VCaP (cell line): ENCODE results near the gene KRTAP9-1.

Experiments used
- H3K27ac ChIP-seq: fragments of 450-650 bp; 2 replicates; pipeline ENCODE4 v1.5.1; 2017
- CTCF ChIP-seq: fragments of 450-650 bp; conservative IDR thresholded peaks from 2 replicates; pipeline ENCODE4 v1.5.1; 2017; ENCODE audit warnings: mild to moderate bottlenecking, moderate library complexity

Gene KRTAP9-1

GRCh38 chr17:41171886-41172285, 17.8 kb upstream of the KRTAP9-1 start:
- TF ChIP-seq CTCF, result no peak
- no peak overlapping the region for H3K27ac ChIP-seq

GRCh38 chr17:41176744-41177387, 12.8 kb upstream of the KRTAP9-1 start:
- no peak overlapping the region for H3K27ac ChIP-seq
- TF ChIP-seq CTCF, result no peak

GRCh38 chr17:41177727-41178271, 11.9 kb upstream of the KRTAP9-1 start, which contains the start of gene KRTAP4-2:
Gene KRTAP4-2 (minus strand): TSS chr17:41178221. CDS start chr17:41178164, 57 bp downstream.
- TF ChIP-seq CTCF, result no peak
- no peak within 1 kb of the TSS for H3K27ac ChIP-seq

- H3K27ac ChIP-seq, result no peak overlapping the region
- TF ChIP-seq CTCF, result no peak
Observed at GRCh38 chr17:41178341-41178740, 11.3 kb upstream of the KRTAP9-1 start.

- H3K27ac ChIP-seq, result no peak overlapping the region
- no peak for TF ChIP-seq CTCF
Observed at GRCh38 chr17:41178843-41179616, 10.7 kb upstream of the KRTAP9-1 start.

- H3K27ac ChIP-seq, result no peak within 1 kb of the TSS
- no peak for TF ChIP-seq CTCF
Observed at GRCh38 chr17:41184480-41184961, 5.2 kb upstream of the KRTAP9-1 start, which contains the start of gene KRTAP4-1. Gene KRTAP4-1 (minus strand): TSS chr17:41184911. CDS start chr17:41184854, 57 bp downstream.

- no peak overlapping the region for H3K27ac ChIP-seq
- TF ChIP-seq CTCF, result no peak
Observed at GRCh38 chr17:41185001-41185400, 4.7 kb upstream of the KRTAP9-1 start.
